SK-N-SH treated with all-trans-retinoic acid at 6 μM for 48 hours (cell line): Measurements from ENCODE around the gene CAMKK2.
"Not testable (repeated sequence)": the region's sequence is repeated elsewhere in the genome, so short reads cannot be mapped to it uniquely, and the experiment has no call there.

ENCODE experiments used
- ATAC-seq: fragments of 200-7000 bp; cut with Tn5 transposase; 3 replicates; pipeline ENCODE4 v1.9.1; 2020; ENCODE audit warnings: mild to moderate bottlenecking, moderate library complexity
- ARNTL ChIP-seq: fragments of 450-650 bp; formaldehyde crosslinking; IDR thresholded peaks from 2 replicates; pipeline ENCODE4 v1.5.0; 2020; ENCODE audit warnings: low read depth, mild to moderate bottlenecking, moderate library complexity, borderline replicate concordance
- BACH2 ChIP-seq: fragments of 250-450 bp; sonication (Bioruptor Pico); IDR thresholded peaks from 2 replicates; pipeline ENCODE4 v1.9.0; 2021; ENCODE audit warnings: mild to moderate bottlenecking, borderline replicate concordance
- CREB5 ChIP-seq: fragments of 250-450 bp; sonication (Bioruptor Pico); IDR thresholded peaks from 2 replicates; pipeline ENCODE4 v1.5.1; 2020; ENCODE audit warnings: low read depth, mild to moderate bottlenecking, moderate library complexity
- CSDC2 ChIP-seq: fragments of 250-450 bp; sonication (Bioruptor Pico); IDR thresholded peaks from 2 replicates; pipeline ENCODE4 v1.5.0; 2020; ENCODE audit warnings: mild to moderate bottlenecking, moderate library complexity
- CSRNP3 ChIP-seq: fragments of 250-450 bp; sonication (Bioruptor Pico); IDR thresholded peaks from 2 replicates; pipeline ENCODE4 v1.5.1; 2021; ENCODE audit warnings: mild to moderate bottlenecking, moderate library complexity
- ESRRG ChIP-seq: fragments of 250-450 bp; sonication (Bioruptor Pico); IDR thresholded peaks from 2 replicates; pipeline ENCODE4 v1.6.1; 2021; ENCODE audit warnings: mild to moderate bottlenecking
- GLIS3 ChIP-seq: fragments of 250-450 bp; sonication (Bioruptor Pico); IDR thresholded peaks from 2 replicates; pipeline ENCODE4 v1.5.0; 2020; ENCODE audit warnings: mild to moderate bottlenecking, moderate library complexity
- ISL1 ChIP-seq: fragments of 250-450 bp; sonication (Bioruptor Pico); IDR thresholded peaks from 2 replicates; pipeline ENCODE4 v2.1.2; 2022; ENCODE audit warnings: mild to moderate bottlenecking, moderate library complexity
- OSR1 ChIP-seq: fragments of 250-450 bp; sonication (Bioruptor Pico); IDR thresholded peaks from 2 replicates; pipeline ENCODE4 v1.8.0; 2022; ENCODE audit warnings: moderate library complexity, mild to moderate bottlenecking, inconsistent platforms
- PATZ1 ChIP-seq: fragments of 250-450 bp; sonication (Bioruptor Pico); IDR thresholded peaks from 2 replicates; pipeline ENCODE4 v1.8.0; 2020; ENCODE audit warnings: mild to moderate bottlenecking, moderate library complexity, borderline replicate concordance
- POU6F1 ChIP-seq: fragments of 250-450 bp; sonication (Bioruptor Pico); IDR thresholded peaks from 2 replicates; pipeline ENCODE4 v1.8.0; 2021; ENCODE audit warnings: low read depth, mild to moderate bottlenecking, moderate library complexity, borderline replicate concordance
- PPARA ChIP-seq: fragments of 250-450 bp; sonication (Bioruptor Pico); IDR thresholded peaks from 2 replicates; pipeline ENCODE4 v1.5.0; 2020; ENCODE audit warnings: mild to moderate bottlenecking, borderline replicate concordance
- RARB ChIP-seq: fragments of 250-450 bp; sonication (Bioruptor Pico); IDR thresholded peaks from 2 replicates; pipeline ENCODE4 v1.8.0; 2021; ENCODE audit warnings: mild to moderate bottlenecking, moderate library complexity
- SNAI2 ChIP-seq: fragments of 250-450 bp; sonication (Bioruptor Pico); IDR thresholded peaks from 2 replicates; pipeline ENCODE4 v1.5.0; 2020; ENCODE audit warnings: mild to moderate bottlenecking, moderate library complexity
- TCF4 ChIP-seq: fragments of 250-450 bp; sonication (Bioruptor Pico); IDR thresholded peaks from 2 replicates; pipeline ENCODE4 v1.8.0; 2021; ENCODE audit warnings: mild to moderate bottlenecking, moderate library complexity, borderline replicate concordance
- TOX ChIP-seq: fragments of 250-450 bp; sonication (Bioruptor Pico); IDR thresholded peaks from 2 replicates; pipeline ENCODE4 v1.8.0; 2021; ENCODE audit warnings: mild to moderate bottlenecking, moderate library complexity, borderline replicate concordance
- ZC3H10 ChIP-seq: fragments of 250-450 bp; sonication (Bioruptor Pico); IDR thresholded peaks from 2 replicates; pipeline ENCODE4 v1.5.1; 2021; ENCODE audit warnings: mild to moderate bottlenecking, moderate library complexity
- ZFP3 ChIP-seq: fragments of 250-450 bp; sonication (Bioruptor Pico); IDR thresholded peaks from 2 replicates; pipeline ENCODE4 v1.5.0; 2020; ENCODE audit warnings: mild to moderate bottlenecking, moderate library complexity
- ZFP30 ChIP-seq: fragments of 450-650 bp; formaldehyde crosslinking; IDR thresholded peaks from 2 replicates; pipeline ENCODE4 v1.5.0; 2022; ENCODE audit warnings: mild to moderate bottlenecking, moderate library complexity
- ZNF565 ChIP-seq: fragments of 450-650 bp; formaldehyde crosslinking; conservative IDR thresholded peaks from 2 replicates; pipeline ENCODE4 v1.5.0; 2020; ENCODE audit warnings: low read depth, mild to moderate bottlenecking, moderate library complexity
- ZNF70 ChIP-seq: fragments of 450-650 bp; formaldehyde crosslinking; IDR thresholded peaks from 2 replicates; pipeline ENCODE4 v1.5.0; 2020; ENCODE audit warnings: mild to moderate bottlenecking, moderate library complexity
- ZNF8 ChIP-seq: fragments of 450-650 bp; formaldehyde crosslinking; IDR thresholded peaks from 2 replicates; pipeline ENCODE4 v1.5.0; 2020; ENCODE audit warnings: mild to moderate bottlenecking, moderate library complexity

The CAMKK2 gene

GRCh38 chr12:121259074-121259473 lies 37.4 kb downstream of the CAMKK2 start (continued):
- TF ChIP-seq SNAI2 (no peak), ZFP30 (CRISPR knock-in tag) (no peak), ISL1 (CRISPR knock-in tag) (no peak)

- not testable (repeated sequence) for ATAC-seq
These were observed 38.6 kb downstream of the CAMKK2 start for GRCh38 chr12:121257704-121258449.

- ATAC-seq, result peak; percentile 63
- no peak for TF ChIP-seq ZNF8
- no peak for TF ChIP-seq SNAI2
- no peak for TF ChIP-seq GLIS3
- TF ChIP-seq TOX, result no peak
- no peak for TF ChIP-seq ISL1 (CRISPR knock-in tag)
- no peak for TF ChIP-seq CSRNP3 (CRISPR knock-in tag)
- no peak for TF ChIP-seq ARNTL (CRISPR knock-in tag)
- no peak for TF ChIP-seq RARB (CRISPR knock-in tag)
- no peak for TF ChIP-seq ZNF70 (CRISPR knock-in tag)
- TF ChIP-seq ESRRG (CRISPR knock-in tag), result no peak
- no peak for TF ChIP-seq ZFP3 (CRISPR knock-in tag)
These were observed 41.1 kb downstream of the CAMKK2 start for GRCh38 chr12:121255433-121255832.

- ATAC-seq, result no peak
- no peak for TF ChIP-seq BACH2 (CRISPR knock-in tag)
- no peak for TF ChIP-seq ARNTL (CRISPR knock-in tag)
- no peak for TF ChIP-seq OSR1 (CRISPR knock-in tag)
- TF ChIP-seq ESRRG (CRISPR knock-in tag), result no peak
- TF ChIP-seq ISL1 (CRISPR knock-in tag), result no peak
- no peak for TF ChIP-seq ZFP30 (CRISPR knock-in tag)
- no peak for TF ChIP-seq RARB (CRISPR knock-in tag)
- no peak for TF ChIP-seq ZC3H10 (CRISPR knock-in tag)
- TF ChIP-seq ZNF565 (CRISPR knock-in tag), result no peak
- no peak for TF ChIP-seq TOX
- TF ChIP-seq CSDC2, result no peak
- no peak for TF ChIP-seq CREB5
- no peak for TF ChIP-seq ZFP3 (CRISPR knock-in tag)
- TF ChIP-seq PATZ1 (CRISPR knock-in tag), result no peak
- no peak for TF ChIP-seq SNAI2
- no peak for TF ChIP-seq GLIS3
- no peak for TF ChIP-seq PPARA (CRISPR knock-in tag)
- no peak for TF ChIP-seq POU6F1 (CRISPR knock-in tag)
- no peak for TF ChIP-seq CSRNP3 (CRISPR knock-in tag)
- no peak for TF ChIP-seq TCF4 (CRISPR knock-in tag)
These were observed 42.7 kb downstream of the CAMKK2 start for GRCh38 chr12:121253638-121254335.
